Activated B cell treated with CpG ODN at 0.5 μM for 24 hours (primary cell): ENCODE results near the gene KRTCAP3. TPM values are rescaled to one million over a fixed set of nuclear protein-coding genes. Genes with fewer than 3 reads are reported as not detected.

Source experiments
- ATAC-seq: fragments of 200-7000 bp; cut with Tn5 transposase; one replicate; pipeline ENCODE4 v1.10.0; 2021; ENCODE audit warnings: low read depth, mild to moderate bottlenecking, moderate library complexity
- CTCF ChIA-PET: fragments of 350-600 bp; sonication (Branson Sonifier 250); formaldehyde crosslinking; loops from one replicate; lab custom pipeline; 2021; ENCODE audit warnings: antibody characterized with exemption; lab: Charles Lee
- POLR2A ChIA-PET: fragments of 350-600 bp; sonication (Branson Sonifier 250); formaldehyde crosslinking; loops from one replicate; lab custom pipeline; 2021; ENCODE audit warnings: antibody characterized with exemption; lab: Charles Lee
- DNase-seq: peaks from one replicate; pipeline ENCODE4 v3.0.0; 2022
- H3K27ac Mint-ChIP-seq: one replicate; pipeline ENCODE4 v1.8.0; 2020; ENCODE audit warnings: mixed read lengths
- H3K27me3 Mint-ChIP-seq: one replicate; pipeline ENCODE4 v1.8.0; 2021; ENCODE audit warnings: mixed read lengths
- H3K36me3 Mint-ChIP-seq: one replicate; pipeline ENCODE4 v1.8.0; 2021; ENCODE audit warnings: low read depth, mixed read lengths
- H3K4me1 Mint-ChIP-seq: one replicate; pipeline ENCODE4 v1.8.0; 2021; ENCODE audit warnings: mixed read lengths
- H3K4me3 Mint-ChIP-seq: one replicate; pipeline ENCODE4 v1.8.0; 2020; ENCODE audit warnings: mild to moderate bottlenecking, mixed read lengths
- H3K9me3 Mint-ChIP-seq: one replicate; pipeline ENCODE4 v1.8.0; 2020; ENCODE audit warnings: mixed read lengths
- CTCF ChIP-seq: fragments of 200-600 bp; IDR thresholded peaks from one replicate; pipeline ENCODE4 v1.8.0; 2022; ENCODE audit warnings: antibody characterized with exemption, mild to moderate bottlenecking
- intact Hi-C: fragments of 100-400 bp; cut with micrococcal nuclease; formaldehyde crosslinking; loops from one replicate; pipeline ENCODE4 v1.15.1; 2024
- total RNA-seq: library from RNA; stranded (reverse); gene quantifications from 2 replicates; pipeline ENCODE4 v1.2.3, GENCODE V29; 2022

Gene KRTCAP3
- total RNA-seq, 1 donor from 2014 or later, result 10.0 TPM

- ATAC-seq, result no peak
Observed at GRCh38 chr2:27446057-27446456, 3.9 kb downstream of the KRTCAP3 start.

GRCh38 chr2:27448381-27448780 lies 6.2 kb downstream of the KRTCAP3 start:
- H3K36me3 Mint-ChIP-seq, result peaks cover 45% of the 10 kb centered on the region
- CTCF ChIA-PET, result no interaction called here

More at GRCh38 chr2:27446057-27446456, 3.9 kb downstream of the KRTCAP3 start:
- no peak for DNase-seq
- CTCF ChIA-PET, result no interaction called here
- Mint-ChIP-seq H3K36me3 (peaks cover 54% of the 10 kb centered on the region), H3K4me1 (peaks cover 13% of the 10 kb centered on the region), H3K4me3 (no peak overlapping the region), H3K27ac (no peak overlapping the region), H3K9me3 (no peaks in the 10 kb centered on the region), H3K27me3 (no peaks in the 10 kb centered on the region)
- POLR2A ChIA-PET, result no interaction called here
- intact Hi-C loops, result no loop called here
- TF ChIP-seq CTCF, result no peak

GRCh38 chr2:27451095-27451494 lies 8.9 kb downstream of the KRTCAP3 start:
- Mint-ChIP-seq H3K9me3 (no peaks in the 10 kb centered on the region), H3K36me3 (peaks cover 46% of the 10 kb centered on the region), H3K4me3 (no peak overlapping the region), H3K27me3 (no peaks in the 10 kb centered on the region), H3K4me1 (no peaks in the 10 kb centered on the region), H3K27ac (no peak overlapping the region)
- CTCF ChIA-PET, result no interaction called here
- DNase-seq (no peak), ATAC-seq (no peak)
- POLR2A ChIA-PET, result no interaction called here
- intact Hi-C loops, result no loop called here
- no peak for TF ChIP-seq CTCF

More at GRCh38 chr2:27448381-27448780, 6.2 kb downstream of the KRTCAP3 start:
- intact Hi-C loops, result no loop called here
- Mint-ChIP-seq H3K9me3 (no peaks in the 10 kb centered on the region), H3K4me1 (no peaks in the 10 kb centered on the region), H3K27ac (no peak overlapping the region), H3K4me3 (no peak overlapping the region), H3K27me3 (no peaks in the 10 kb centered on the region)
- no peak for ATAC-seq
- no peak for DNase-seq
- TF ChIP-seq CTCF, result no peak
- POLR2A ChIA-PET, result no interaction called here

GRCh38 chr2:27453968-27454367 lies 11.8 kb downstream of the KRTCAP3 start:
- peaks cover 41% of the 10 kb centered on the region for H3K36me3 Mint-ChIP-seq
- ChIA-PET CTCF (no interaction called here), POLR2A (no interaction called here)
- DNase-seq (no peak), ATAC-seq (no peak)
- intact Hi-C loops, result no loop called here
- no peak for TF ChIP-seq CTCF
- H3K27ac Mint-ChIP-seq, result no peak overlapping the region
- H3K27me3 Mint-ChIP-seq, result no peaks in the 10 kb centered on the region
- no peaks in the 10 kb centered on the region for H3K9me3 Mint-ChIP-seq
- H3K4me1 Mint-ChIP-seq, result no peaks in the 10 kb centered on the region
- H3K4me3 Mint-ChIP-seq, result no peak overlapping the region

- H3K36me3 Mint-ChIP-seq, result peaks cover 19% of the 10 kb centered on the region
- no peaks in the 10 kb centered on the region for H3K27me3 Mint-ChIP-seq
- no peak overlapping the region for H3K27ac Mint-ChIP-seq
- TF ChIP-seq CTCF, result no peak
- no peak for DNase-seq
- ATAC-seq, result no peak
- H3K9me3 Mint-ChIP-seq, result no peaks in the 10 kb centered on the region
- ChIA-PET CTCF (no interaction called here), POLR2A (no interaction called here)
- intact Hi-C loops, result no loop called here
- H3K4me3 Mint-ChIP-seq, result no peak overlapping the region
- H3K4me1 Mint-ChIP-seq, result no peaks in the 10 kb centered on the region
Observed at GRCh38 chr2:27461118-27461517, 18.9 kb downstream of the KRTCAP3 start.
